Esophagus (tissue), 2 donors: ENCODE results near the gene VSIG10L. TPM values are rescaled to one million over a fixed set of nuclear protein-coding genes. Genes with fewer than 3 reads are reported as not detected.

Source experiments
- polyA plus RNA-seq, 2 donors: library from polyadenylated mRNA; stranded (reverse); fragments of 200-250 nt; gene quantifications; one replicate each; pipeline ENCODE4 v1.2.3, GENCODE V29; 2013
- donor health status: healthy with polysubstance abuse.
- donor health status: Bipolar disorder and iron deficiency.

Gene VSIG10L
- polyA plus RNA-seq, 2 donors = 122 to 227 TPM

Other genes starting within 250 kb of the VSIG10L start
- 1 to 10 TPM; 3.3 TPM for gene CTU1, start 233.7 kb downstream of the VSIG10L start, polyA plus RNA-seq
- gene SIGLEC9, start 217.2 kb downstream of the VSIG10L start, polyA plus RNA-seq = under 1 TPM; 0.26 to 0.28 TPM
- under 1 TPM; 0.12 to 0.18 TPM for gene SIGLEC7, start 199.8 kb downstream of the VSIG10L start, polyA plus RNA-seq
- under 1 TPM; 0.66 to 0.69 TPM for gene CD33, start 117.1 kb downstream of the VSIG10L start, polyA plus RNA-seq
- not detected for gene SIGLECL1, start 91.1 kb downstream of the VSIG10L start, polyA plus RNA-seq
- gene IGLON5, start 30.5 kb downstream of the VSIG10L start, polyA plus RNA-seq = under 1 TPM; 0.15 to 0.22 TPM
- 100 to 1,000 TPM; 127 to 181 TPM for gene ETFB, start 24.2 kb upstream of the VSIG10L start, polyA plus RNA-seq
- gene CLDND2, start 26.9 kb upstream of the VSIG10L start, polyA plus RNA-seq = under 1 TPM; 0.37 to 0.39 TPM
- gene NKG7, start 30.5 kb upstream of the VSIG10L start, polyA plus RNA-seq = 1 to 10 TPM; 1.0 to 3.2 TPM
- gene LIM2, start 45.8 kb upstream of the VSIG10L start, polyA plus RNA-seq = not detected
- gene C19orf84, start 48.5 kb upstream of the VSIG10L start, polyA plus RNA-seq = not detected
- under 1 TPM; 0.65 to 0.79 TPM for gene SIGLEC10, start 75.5 kb upstream of the VSIG10L start, polyA plus RNA-seq
- under 1 TPM; 0.04 to 0.16 TPM for gene SIGLEC8, start 116.3 kb upstream of the VSIG10L start, polyA plus RNA-seq
- not detected for gene CEACAM18, start 136.4 kb upstream of the VSIG10L start, polyA plus RNA-seq
- gene SIGLEC12, start 159.7 kb upstream of the VSIG10L start, polyA plus RNA-seq = under 1 TPM; 0.02 to 0.04 TPM
- gene SIGLEC6, start 189.5 kb upstream of the VSIG10L start, polyA plus RNA-seq = under 1 TPM in 1 of 2 donors, not detected in 1; 0.13 TPM
- gene ZNF175, start 229.1 kb upstream of the VSIG10L start, polyA plus RNA-seq = 1 to 10 TPM; 1.5 to 1.9 TPM